Measurements from ENCODE around the gene MCAT. TPM values are rescaled to one million over a fixed set of nuclear protein-coding genes. Genes with fewer than 3 reads are reported as not detected.
A peak's percentile ranks its signal among the peaks of the same experiment; 100 is the strongest.

Gene MCAT
- total and polyA plus RNA-seq, 10 donors = 7.6 to 25.3 (median 11.4) TPM

- intact Hi-C loops (cut with DNase I; ENCODE audit: low total_unique reads) = no loop called here
- Histone ChIP-seq H3K9me3 (no peaks in the 10 kb centered on the region), H3K27me3 (replicated peaks in 1 of 7) (peaks cover 0 to 81% (median 22%) of the 10 kb centered on the region in 7 donors), H3K27ac (no peak overlapping the region), H3K4me1 (peaks cover 6 to 61% (median 37%) of the 10 kb centered on the region in 6 donors), H3K36me3 (no peaks in the 10 kb centered on the region), H3K4me3 (no peak overlapping the region)
- no peak for DNase-seq
- TF ChIP-seq POLR2AphosphoS5 (IDR thresholded peaks at IDR 0.05) = no peak
- TF ChIP-seq POLR2A (IDR thresholded peaks at IDR 0.05) = no peak
- TF ChIP-seq CTCF (IDR thresholded peaks at IDR 0.05 in 8 of 11, conservative IDR thresholded peaks at IDR 0.05 in 3 of 11) = no peak
- WGBS, 5 donors = 92 to 97% (median 93%) methylated on average over 7 of the region's 7 CpGs
These were observed 26.3 kb downstream of the MCAT start for GRCh38 chr22:43116932-43117331.

- Histone ChIP-seq H3K27me3 (replicated peaks in 1 of 7) (peaks cover 0 to 86% (median 38%) of the 10 kb centered on the region in 7 donors), H3K27ac (no peak overlapping the region), H3K4me1 (peaks cover 12 to 73% (median 52%) of the 10 kb centered on the region in 6 donors), H3K4me3 (no peak overlapping the region), H3K9me3 (no peaks in the 10 kb centered on the region), H3K36me3 (no peaks in the 10 kb centered on the region)
- intact Hi-C loops (cut with DNase I; ENCODE audit: low total_unique reads) = no loop called here
- TF ChIP-seq CTCF (IDR thresholded peaks at IDR 0.05 in 8 of 11, conservative IDR thresholded peaks at IDR 0.05 in 3 of 11) (no peak), POLR2AphosphoS5 (IDR thresholded peaks at IDR 0.05) (no peak), POLR2A (IDR thresholded peaks at IDR 0.05) (no peak)
- WGBS, 5 donors = 50 to 64% (median 59%) methylated on average over 5 of the region's 5 CpGs
- DNase-seq = no peak
These were observed 28.2 kb downstream of the MCAT start for GRCh38 chr22:43114958-43115357.

GRCh38 chr22:43113526-43114251 is 29.5 kb downstream of the MCAT start:
- TF ChIP-seq POLR2AphosphoS5 (IDR thresholded peaks at IDR 0.05) = no peak
- TF ChIP-seq POLR2A (IDR thresholded peaks at IDR 0.05) = no peak
- no peak for TF ChIP-seq CTCF (IDR thresholded peaks at IDR 0.05 in 8 of 11, conservative IDR thresholded peaks at IDR 0.05 in 3 of 11)
- Histone ChIP-seq H3K27me3 (replicated peaks in 1 of 7) (peaks cover 4 to 90% (median 38%) of the 10 kb centered on the region in 7 donors), H3K9me3 (no peaks in the 10 kb centered on the region), H3K27ac (no peak overlapping the region), H3K4me1 (peaks cover 9 to 65% (median 45%) of the 10 kb centered on the region in 6 donors), H3K4me3 (no peak overlapping the region), H3K36me3 (no peaks in the 10 kb centered on the region)
- WGBS, 5 donors = 43 to 45% (median 43%) methylated on average over 13 of the region's 13 CpGs
- intact Hi-C loops (cut with DNase I; ENCODE audit: low total_unique reads) = no loop called here
- DNase-seq = no peak

- H3K4me3 ChIP-seq = peak overlapping the region; percentile 54 to 85 (median 64)
- peak in 2 of 3 donors; percentile 19 to 55 for TF ChIP-seq POLR2AphosphoS5 (IDR thresholded peaks at IDR 0.05)
- TF ChIP-seq POLR2A (IDR thresholded peaks at IDR 0.05) = no peak
- TF ChIP-seq CTCF (IDR thresholded peaks at IDR 0.05 in 8 of 11, conservative IDR thresholded peaks at IDR 0.05 in 3 of 11) = no peak
- H3K27ac ChIP-seq = peak overlapping the region in 5 of 8 donors; percentile 7 to 47 (median 31)
- intact Hi-C loops (cut with DNase I; ENCODE audit: low total_unique reads) = no loop called here
- DNase-seq = peak; percentile 84
- peaks cover 6 to 47% (median 31%) of the 10 kb centered on the region in 6 donors for H3K4me1 ChIP-seq
- no peaks in the 10 kb centered on the region for H3K36me3 ChIP-seq
- H3K9me3 ChIP-seq = no peaks in the 10 kb centered on the region
- 0 to 6% (median 3%) methylated on average over 27 to 86 of the region's 86 CpGs for WGBS, 5 donors
- peaks cover 4 to 73% (median 38%) of the 10 kb centered on the region in 7 donors for H3K27me3 ChIP-seq (replicated peaks in 1 of 7)
These were observed 32.1 kb downstream of the MCAT start for GRCh38 chr22:43110927-43111623.
